PC-3 (cell line): ENCODE data around the gene RPL6.

Experiments used
- CTCF ChIP-seq: fragments of 300-600 bp; sonication (generic); conservative IDR thresholded peaks from 2 replicates; pipeline ENCODE4 v1.5.1; 2017; ENCODE audit warnings: antibody characterized with exemption, low read depth, mild to moderate bottlenecking, low read length
- EZH2 ChIP-seq: fragments of 300-600 bp; sonication (generic); IDR thresholded peaks from one replicate; pipeline ENCODE4 v1.6.1; 2017; ENCODE audit warnings: antibody characterized with exemption, mild to moderate bottlenecking, low read length; ENCODE audit not compliant: unreplicated experiment
- EZH2phosphoT487 ChIP-seq: fragments of 300-600 bp; sonication (generic); IDR thresholded peaks from 2 replicates; pipeline ENCODE4 v1.6.1; 2018; ENCODE audit warnings: mild to moderate bottlenecking, antibody characterized with exemption, low read length, borderline replicate concordance

GRCh38 chr12:112401903-112402498 lies 7.4 kb downstream of the RPL6 start:
- TF ChIP-seq CTCF (no peak), EZH2 (no peak), EZH2phosphoT487 (no peak)
